ENCODE measurements around the gene KLHL11. TPM values are rescaled to one million over a fixed set of nuclear protein-coding genes. Genes with fewer than 3 reads are reported as not detected.

Gene KLHL11
- total RNA-seq, 1 experiment from 2014 or later, result 16.8 TPM

DNA sequence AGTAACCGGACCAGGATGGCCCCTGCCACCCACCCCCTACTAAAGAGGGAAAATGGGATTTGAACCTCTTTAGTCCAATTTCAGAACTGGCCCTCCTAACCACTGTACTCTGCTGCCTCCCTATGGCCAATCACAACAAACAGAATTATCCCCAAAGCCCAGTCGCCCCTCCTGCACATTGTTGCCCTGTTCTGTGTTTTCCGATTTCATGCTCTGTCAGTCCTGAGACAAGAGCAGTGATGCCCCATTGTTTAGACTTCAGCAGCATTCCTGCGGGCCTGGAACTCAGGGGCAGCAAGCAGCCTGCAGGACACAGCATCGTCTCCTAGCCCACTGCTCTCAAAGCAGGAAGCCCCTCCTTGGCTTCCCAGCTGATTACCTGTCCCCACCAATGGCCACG, 20.5 kb upstream of the KLHL11 start:
- H2BK20ac ChIP-seq (ENCODE audit: low read depth, low read length, poor library complexity, severe bottlenecking), result no peak overlapping the region
- H4K91ac ChIP-seq (ENCODE audit: insufficient read length, low read depth, low read length), result no peak overlapping the region
- H4K5ac ChIP-seq (ENCODE audit: insufficient read length, low read depth, low read length), result no peak overlapping the region
- H3T11ph ChIP-seq (ENCODE audit: low read length), result no peak overlapping the region
- H3K4ac ChIP-seq (ENCODE audit: low read depth, low read length), result no peak overlapping the region
- H2BK5ac ChIP-seq (ENCODE audit: insufficient read length, low read length), result no peak overlapping the region
- Mint-ChIP-seq H3K4me3 (no peak overlapping the region), H3K9me3 (no peaks in the 10 kb centered on the region), H3K36me3 (ENCODE audit: insufficient read depth in 1 of 3, low read depth in 3 of 3) (peaks cover 57 to 88% (median 82%) of the 10 kb centered on the region in 3 experiments), H3K4me1 (peaks cover 0 to 9% of the 10 kb centered on the region in 2 experiments; a peak in 3 of 4 replicates), H3K27me3 (ENCODE audit: low read depth) (no peaks in the 10 kb centered on the region; the same call in 1 of the 2 replicates), H3K27ac (peak overlapping the region in 1 of 3 experiments; percentile 15; a peak in 2 of 7 replicates)
- DNase-seq, result no peak
- no peaks in the 10 kb centered on the region for H4K20me1 ChIP-seq (ENCODE audit: control insufficient read depth, insufficient read depth, insufficient read length)
- H3K4me2 ChIP-seq (ENCODE audit: insufficient read depth, insufficient read length, low read length), result no peak overlapping the region
- no peaks in the 10 kb centered on the region for H3K79me1 ChIP-seq (ENCODE audit: insufficient read depth, low read depth, low read length, poor library complexity, severe bottlenecking)
- no peak overlapping the region for H2AK5ac ChIP-seq (ENCODE audit: insufficient read length, low read length)
- H3K79me2 ChIP-seq (ENCODE audit: insufficient read depth, low read length), result no peaks in the 10 kb centered on the region
- no peak overlapping the region for H3K18ac ChIP-seq (ENCODE audit: insufficient read length, low read depth, low read length)
- WGBS (ENCODE audit: extremely low coverage, insufficient read length, low lambda C conversion rate), result no CpG with 5 or more reads among the region's 6 CpGs
- H3K56ac ChIP-seq (ENCODE audit: insufficient read length, low read depth, low read length), result no peak overlapping the region
- no peak overlapping the region for H3K9ac ChIP-seq (ENCODE audit: extremely low read depth, insufficient read length, low read length)
- no peaks in the 10 kb centered on the region for H3K27me3 ChIP-seq (ENCODE audit: insufficient read depth, low read length)
- no peak overlapping the region for H3K27ac ChIP-seq (ENCODE audit: insufficient read length, low read depth, low read length)
- no peak overlapping the region for H2BK15ac ChIP-seq (ENCODE audit: low read depth, low read length)
- H2AFZ ChIP-seq (ENCODE audit: low read length), result no peak overlapping the region
- no peak overlapping the region for H2BK120ac ChIP-seq (ENCODE audit: low read depth, low read length, poor library complexity, severe bottlenecking)
- no peak overlapping the region for H3K23ac ChIP-seq (ENCODE audit: insufficient read length, low read depth, low read length)
- H3K14ac ChIP-seq (ENCODE audit: insufficient read depth, low read length), result no peak overlapping the region
- H2BK12ac ChIP-seq (ENCODE audit: insufficient read length, low read depth, low read length), result no peak overlapping the region
- H3K9me3 ChIP-seq (ENCODE audit: control insufficient read depth, low read depth, low read length), result no peaks in the 10 kb centered on the region
- H3K4me1 ChIP-seq (ENCODE audit: insufficient read depth, low read length), result no peaks in the 10 kb centered on the region
- H3K23me2 ChIP-seq (ENCODE audit: insufficient read length, low read depth, low read length, poor library complexity, severe bottlenecking), result no peaks in the 10 kb centered on the region
- TF ChIP-seq CTCF (conservative IDR thresholded peaks at IDR 0.05), result peak; percentile 46
- H4K8ac ChIP-seq (replicated peaks; ENCODE audit: insufficient read length, low read depth, low read length), result no peak overlapping the region
